Hematopoietic multipotent progenitor cell treated with erythropoietin and hydrocortisone succinate and interleukin-3 and kit ligand, for 17 days (in vitro differentiated cells): ENCODE data around the gene AUH.

Experiments used
- DNase-seq: peaks from one replicate; pipeline ENCODE4 v3.0.0-alpha.2; 2015; ENCODE audit warnings: low spot score

AUH gene

DNA sequence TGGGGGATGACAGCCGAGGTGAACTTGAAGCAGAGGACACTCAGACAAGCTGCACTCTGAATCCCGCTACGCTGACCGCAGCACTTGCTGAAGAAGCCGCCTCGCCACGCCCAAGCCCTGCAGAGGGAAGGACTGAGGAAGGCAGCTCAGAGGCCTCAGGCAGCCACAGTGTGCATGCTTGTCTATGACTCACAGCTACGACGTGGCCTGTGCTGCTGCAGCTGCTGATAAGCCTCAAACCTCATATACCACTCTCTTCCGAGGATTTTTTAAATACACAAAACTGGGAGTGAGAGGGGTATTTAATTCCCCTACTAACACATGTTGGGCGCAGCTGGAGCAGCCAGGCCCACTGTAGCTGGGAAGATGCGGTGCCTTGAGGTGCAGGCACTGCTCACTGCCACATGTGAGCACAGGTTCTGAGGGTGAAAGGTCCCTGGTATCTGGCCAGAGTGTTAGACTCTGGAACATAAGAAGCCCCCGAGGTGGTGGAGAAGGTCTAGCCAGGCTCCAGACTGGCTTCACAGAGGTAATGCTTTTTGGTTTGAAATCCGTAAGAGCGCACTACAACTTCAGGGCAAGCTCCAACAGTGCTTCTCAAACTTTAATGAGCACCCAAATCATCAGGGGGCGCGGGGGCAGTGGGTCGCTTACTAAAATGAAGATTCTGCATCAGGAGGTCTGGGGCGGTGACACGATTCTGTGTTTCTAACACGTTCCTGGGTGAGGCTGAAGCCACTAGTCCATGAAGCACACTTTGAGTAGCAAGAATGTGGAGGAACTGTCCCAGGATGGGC, 196.8 kb downstream of the AUH start:
- no peak for DNase-seq
